ENCODE measurements around the gene MED16. TPM values are rescaled to one million over a fixed set of nuclear protein-coding genes. Genes with fewer than 3 reads are reported as not detected.
A peak's percentile ranks its signal among the peaks of the same experiment; 100 is the strongest.

The MED16 gene
- total and polyA plus RNA-seq, 2 of the 13 experiments (the other 11 are each of a cell fraction or from before 2014, with no cell fraction given) = 13.3 to 14.8 TPM

GRCh38 chr19:821825-822503, 71.0 kb downstream of the MED16 start, which contains the start of gene PLPPR3 (continued):
- TF ChIP-seq SOX13 (IDR thresholded peaks at IDR 0.05) (no peak), SOX13 (CRISPR knock-in tag; conservative IDR thresholded peaks at IDR 0.05 in 1 of 2, IDR thresholded peaks at IDR 0.05 in 1 of 2) (no peak), GZF1 (CRISPR knock-in tag; IDR thresholded peaks at IDR 0.05) (no peak)

GRCh38 chr19:821231-821824, 71.7 kb downstream of the MED16 start:
- peaks cover 4 to 22% of the 10 kb centered on the region in 2 experiments for H3K27me3 ChIP-seq (ENCODE audit: control insufficient read depth in 1 of 2, insufficient read depth in 2 of 2, low read length in 2 of 2)
- H3K4me1 ChIP-seq (ENCODE audit: insufficient read depth, low read length) = peaks cover 8% of the 10 kb centered on the region
- H4K20me1 ChIP-seq (ENCODE audit: insufficient read depth, low read length) = no peaks in the 10 kb centered on the region
- ATAC-seq (peak; percentile 11; the same call in 2 of the 3 replicates), DNase-seq (ENCODE audit: low spot score) (no peak), FAIRE-seq (no peak)
- H3K4me3 ChIP-seq (replicated peaks in 1 of 3; ENCODE audit: insufficient read depth in 1 of 3, low read depth in 2 of 3, low read length in 3 of 3) = peak overlapping the region; percentile 34 to 58 (median 43); a peak in 4 of 6 replicates
- in situ Hi-C loops (cut with HindIII; ENCODE audit: extremely low pct_ligation_motif_present, low pct_unique_long_range_greater_than_20kb) (no loop called here), intact Hi-C loops (cut with micrococcal nuclease; ENCODE audit: unreplicated experiment) (no loop called here)
- CTCF ChIA-PET (ENCODE audit: low intra/inter-chr PET ratio, low total read pairs) = no interaction called here
- H2AFZ ChIP-seq (ENCODE audit: low read length) = no peak overlapping the region
- no peaks in the 10 kb centered on the region for H3K36me3 ChIP-seq (replicated peaks in 1 of 2; ENCODE audit: control insufficient read depth in 1 of 2, insufficient read depth in 2 of 2, low read length in 2 of 2)
- no peak overlapping the region for H3K9ac ChIP-seq (ENCODE audit: insufficient read depth, low read depth, low read length)
- WGBS (ENCODE audit: low lambda C conversion rate) = 0% methylated on average over 7 of the region's 64 CpGs
- no TSS peak for BruUV-seq (replicated peaks)
- peak overlapping the region; percentile 36 for H3K4me2 ChIP-seq (ENCODE audit: low read depth, low read length)
- H3K79me2 ChIP-seq (ENCODE audit: insufficient read depth, low read length) = no peaks in the 10 kb centered on the region
- POLR2A ChIA-PET = no interaction called here
- no peaks in the 10 kb centered on the region for H3K9me3 ChIP-seq (ENCODE audit: low read length)
- no peak overlapping the region for H3K27ac ChIP-seq (ENCODE audit: extremely low read length, insufficient read depth, low read length)
- no peak for TF ChIP-seq RFXAP (CRISPR knock-in tag; IDR thresholded peaks at IDR 0.05; ENCODE audit: borderline replicate concordance)
- TF ChIP-seq DMTF1 (CRISPR knock-in tag; IDR thresholded peaks at IDR 0.05) = no peak
- peak; percentile 85; the same call in 1 of the 2 replicates for TF ChIP-seq POLR2AphosphoS2 (IDR thresholded peaks at IDR 0.05; ENCODE audit: low read depth, low read length)
- TF ChIP-seq CHD2 (IDR thresholded peaks at IDR 0.05; ENCODE audit: low read depth, low read length) = peak; percentile 20; the same call in 1 of the 2 replicates
- TF ChIP-seq ZNF746 (CRISPR knock-in tag; IDR thresholded peaks at IDR 0.05) = no peak
- TF ChIP-seq ZNF792 (CRISPR knock-in tag; IDR thresholded peaks at IDR 0.05) = no peak
- TF ChIP-seq FOXP1 (IDR thresholded peaks at IDR 0.05) = no peak
- TF ChIP-seq FOXP1 (CRISPR knock-in tag; IDR thresholded peaks at IDR 0.05) = no peak
- TF ChIP-seq ZBTB7B (CRISPR knock-in tag; IDR thresholded peaks at IDR 0.05) = no peak
- no peak for TF ChIP-seq ZNF672 (CRISPR knock-in tag; IDR thresholded peaks at IDR 0.05)
- no peak for TF ChIP-seq NFKBIZ (CRISPR knock-in tag; IDR thresholded peaks at IDR 0.05)
